ENCODE data around the gene PIP4K2A. TPM values are rescaled to one million over a fixed set of nuclear protein-coding genes. Genes with fewer than 3 reads are reported as not detected.

Gene PIP4K2A
- total RNA-seq, 1 donor from 2014 or later, result 67.6 TPM

DNA sequence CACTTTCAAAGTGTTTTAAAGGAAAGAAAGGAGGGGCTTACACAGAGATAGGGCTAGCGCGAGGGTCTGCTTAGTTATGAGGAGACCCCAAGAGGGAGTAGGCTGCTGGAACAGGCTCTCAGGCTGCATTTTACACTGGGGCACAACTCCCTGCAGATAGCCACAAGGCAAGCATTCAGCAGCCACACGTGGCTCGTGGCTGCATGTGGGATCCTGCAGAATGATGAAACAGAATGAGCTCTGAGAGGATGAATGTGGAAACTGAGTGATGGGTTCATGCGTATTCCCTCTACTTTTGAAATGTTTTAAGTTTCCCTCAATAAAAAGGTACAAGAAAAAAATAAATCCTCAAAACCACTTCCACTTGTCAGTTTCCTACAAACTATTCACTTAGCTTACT lies 37.0 kb downstream of the PIP4K2A start:
- Histone ChIP-seq H3K27ac (no peak overlapping the region), H3K27me3 (ENCODE audit: low read depth) (no peaks in the 10 kb centered on the region), H3K9me3 (no peaks in the 10 kb centered on the region), H3K4me1 (peaks cover 51% of the 10 kb centered on the region), H3K4me3 (no peak overlapping the region), H3K36me3 (no peaks in the 10 kb centered on the region)
- TF ChIP-seq, protein P1, sequence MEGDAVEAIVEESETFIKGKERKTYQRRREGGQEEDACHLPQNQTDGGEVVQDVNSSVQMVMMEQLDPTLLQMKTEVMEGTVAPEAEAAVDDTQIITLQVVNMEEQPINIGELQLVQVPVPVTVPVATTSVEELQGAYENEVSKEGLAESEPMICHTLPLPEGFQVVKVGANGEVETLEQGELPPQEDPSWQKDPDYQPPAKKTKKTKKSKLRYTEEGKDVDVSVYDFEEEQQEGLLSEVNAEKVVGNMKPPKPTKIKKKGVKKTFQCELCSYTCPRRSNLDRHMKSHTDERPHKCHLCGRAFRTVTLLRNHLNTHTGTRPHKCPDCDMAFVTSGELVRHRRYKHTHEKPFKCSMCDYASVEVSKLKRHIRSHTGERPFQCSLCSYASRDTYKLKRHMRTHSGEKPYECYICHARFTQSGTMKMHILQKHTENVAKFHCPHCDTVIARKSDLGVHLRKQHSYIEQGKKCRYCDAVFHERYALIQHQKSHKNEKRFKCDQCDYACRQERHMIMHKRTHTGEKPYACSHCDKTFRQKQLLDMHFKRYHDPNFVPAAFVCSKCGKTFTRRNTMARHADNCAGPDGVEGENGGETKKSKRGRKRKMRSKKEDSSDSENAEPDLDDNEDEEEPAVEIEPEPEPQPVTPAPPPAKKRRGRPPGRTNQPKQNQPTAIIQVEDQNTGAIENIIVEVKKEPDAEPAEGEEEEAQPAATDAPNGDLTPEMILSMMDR (IDR thresholded peaks at IDR 0.05), result no peak
- intact Hi-C loops (cut with DNase I), result no loop called here
- DNase-seq (no peak), ATAC-seq (no peak)

GRCh38 chr10:22676435-22676834 lies 37.9 kb downstream of the PIP4K2A start:
- Histone ChIP-seq H3K4me1 (peaks cover 42% of the 10 kb centered on the region), H3K9me3 (no peaks in the 10 kb centered on the region), H3K36me3 (no peaks in the 10 kb centered on the region), H3K4me3 (no peak overlapping the region), H3K27ac (no peak overlapping the region), H3K27me3 (ENCODE audit: low read depth) (no peaks in the 10 kb centered on the region)
- intact Hi-C loops (cut with DNase I), result no loop called here
- ATAC-seq (no peak), DNase-seq (no peak)
- TF ChIP-seq, protein P1 (IDR thresholded peaks at IDR 0.05), result no peak

DNA sequence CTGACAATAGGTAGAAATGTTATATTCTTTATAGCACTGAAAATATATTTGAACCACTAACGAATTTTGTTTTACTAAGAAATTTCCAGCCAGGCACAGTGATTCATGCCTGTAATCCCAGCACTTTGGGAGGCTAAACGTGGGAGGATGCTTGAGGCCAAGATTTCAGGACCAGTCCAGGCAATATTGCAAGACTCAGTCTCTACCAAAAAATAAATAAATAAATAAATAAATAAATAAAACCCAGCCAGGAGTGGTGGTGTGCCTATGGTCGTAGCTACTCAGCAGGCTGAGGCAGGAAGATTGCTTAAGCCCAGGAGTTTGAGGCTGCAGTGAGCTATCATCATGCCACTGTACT lies 39.8 kb downstream of the PIP4K2A start:
- ATAC-seq (no peak), DNase-seq (no peak)
- Histone ChIP-seq H3K36me3 (no peaks in the 10 kb centered on the region), H3K9me3 (no peaks in the 10 kb centered on the region), H3K4me3 (no peak overlapping the region), H3K4me1 (peaks cover 42% of the 10 kb centered on the region), H3K27me3 (ENCODE audit: low read depth) (no peaks in the 10 kb centered on the region), H3K27ac (no peak overlapping the region)
- intact Hi-C loops (cut with DNase I), result no loop called here
- TF ChIP-seq, protein P1 (IDR thresholded peaks at IDR 0.05), result no peak

- H3K9me3 ChIP-seq, result no peaks in the 10 kb centered on the region
- no peak overlapping the region for H3K27ac ChIP-seq
- H3K36me3 ChIP-seq, result no peaks in the 10 kb centered on the region
- H3K4me1 ChIP-seq, result peaks cover 42% of the 10 kb centered on the region
- intact Hi-C loops (cut with DNase I), result no loop called here
- ATAC-seq, result no peak
- no peak for DNase-seq
- H3K4me3 ChIP-seq, result no peak overlapping the region
- H3K27me3 ChIP-seq (ENCODE audit: low read depth), result no peaks in the 10 kb centered on the region
- TF ChIP-seq, protein P1 (IDR thresholded peaks at IDR 0.05), result no peak
Observed at GRCh38 chr10:22673785-22674572, 40.4 kb downstream of the PIP4K2A start.

GRCh38 chr10:22673091-22673392 lies 41.3 kb downstream of the PIP4K2A start:
- ATAC-seq, result no peak
- Histone ChIP-seq H3K27ac (no peak overlapping the region), H3K9me3 (no peaks in the 10 kb centered on the region), H3K4me1 (peaks cover 49% of the 10 kb centered on the region), H3K36me3 (no peaks in the 10 kb centered on the region), H3K27me3 (ENCODE audit: low read depth) (no peaks in the 10 kb centered on the region), H3K4me3 (no peak overlapping the region)
- TF ChIP-seq, protein P1 (IDR thresholded peaks at IDR 0.05), result no peak
- no peak for DNase-seq
- intact Hi-C loops (cut with DNase I), result no loop called here

All from lower lobe of right lung (tissue), 2 donors.